Stimulated activated naive CD8-positive, alpha-beta T cell treated with anti-CD3 and anti-CD28 coated beads, Interleukin-15, Interleukin-2, amounts not matched to agents 100 ng/mL and 50 ng/mL, for 24 hours (primary cell): ENCODE data around the gene LRRFIP1.

ENCODE experiments used
- H3K27ac Mint-ChIP-seq: one replicate; pipeline ENCODE4 v1.8.0; 2021; ENCODE audit warnings: mild to moderate bottlenecking, mixed read lengths
- H3K27me3 Mint-ChIP-seq: one replicate; pipeline ENCODE4 v1.8.0; 2021; ENCODE audit warnings: mixed read lengths
- H3K36me3 Mint-ChIP-seq: one replicate; pipeline ENCODE4 v1.8.0; 2021; ENCODE audit warnings: low read depth, mixed read lengths
- H3K4me1 Mint-ChIP-seq: one replicate; pipeline ENCODE4 v1.8.0; 2021; ENCODE audit warnings: low read depth, mixed read lengths
- H3K4me3 Mint-ChIP-seq: one replicate; pipeline ENCODE4 v1.8.0; 2021; ENCODE audit warnings: mild to moderate bottlenecking, mixed read lengths
- H3K9me3 Mint-ChIP-seq: one replicate; pipeline ENCODE4 v1.8.0; 2021; ENCODE audit warnings: mixed read lengths

Gene LRRFIP1

DNA sequence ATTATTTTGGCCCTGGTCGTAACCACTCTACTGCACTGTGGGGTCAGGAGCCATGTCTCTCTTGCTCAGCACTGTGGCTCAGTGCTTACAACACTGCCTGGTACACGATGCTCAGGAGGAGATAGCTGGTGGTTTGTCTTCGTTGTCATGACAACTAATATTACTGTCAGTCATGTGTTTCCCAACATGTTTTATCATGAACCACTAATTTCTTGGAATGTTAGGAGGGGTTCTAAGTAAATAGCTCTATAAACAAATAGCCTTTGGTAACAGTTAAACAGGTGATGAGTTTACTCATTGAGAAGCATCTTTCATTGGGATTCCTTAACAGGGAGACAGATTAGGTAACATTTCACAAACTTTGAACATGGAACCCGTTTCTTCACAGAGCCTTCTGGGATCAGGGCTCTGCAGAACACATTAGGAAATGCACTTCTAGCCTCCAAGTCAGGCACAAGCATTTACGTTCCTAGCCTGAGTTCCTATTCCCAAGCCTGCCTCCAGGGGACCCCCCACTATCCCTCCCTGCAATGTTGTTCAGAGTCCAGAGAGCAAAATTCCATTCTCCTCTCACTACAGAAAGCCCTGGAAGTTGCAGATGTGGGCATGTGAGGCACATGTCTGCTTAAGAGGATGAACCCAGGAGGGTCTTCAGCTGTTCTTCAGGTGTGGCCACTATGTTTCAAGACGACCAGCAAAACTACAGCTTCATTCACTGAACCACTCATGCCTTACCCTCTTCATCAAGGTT lies 164.8 kb downstream of the LRRFIP1 start:
- no peaks in the 10 kb centered on the region for H3K9me3 Mint-ChIP-seq
- H3K36me3 Mint-ChIP-seq: peaks cover 7% of the 10 kb centered on the region
- H3K4me1 Mint-ChIP-seq: no peaks in the 10 kb centered on the region
- H3K27ac Mint-ChIP-seq: no peak overlapping the region
- H3K27me3 Mint-ChIP-seq: no peaks in the 10 kb centered on the region
- H3K4me3 Mint-ChIP-seq: no peak overlapping the region

DNA sequence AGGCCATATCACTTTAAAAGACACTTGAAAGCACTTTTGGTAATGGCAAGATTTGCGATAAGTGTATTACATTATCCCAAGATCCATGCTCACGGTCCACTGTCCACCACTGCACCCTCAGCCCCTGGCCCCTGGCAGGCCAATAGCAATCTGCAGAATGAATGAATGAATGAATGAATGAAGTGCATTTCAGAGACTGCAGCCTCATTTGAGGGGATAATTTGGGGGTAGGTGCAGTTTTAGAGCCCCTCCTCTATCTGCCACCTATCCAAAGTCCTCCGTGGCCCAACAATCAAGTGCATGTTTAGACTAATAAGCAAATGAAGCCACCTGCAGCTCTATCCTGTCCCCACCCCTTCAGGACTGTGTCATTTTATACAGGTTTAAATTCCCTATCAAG lies 169.9 kb downstream of the LRRFIP1 start:
- no peaks in the 10 kb centered on the region for H3K9me3 Mint-ChIP-seq
- H3K36me3 Mint-ChIP-seq: peaks cover 8% of the 10 kb centered on the region
- no peak overlapping the region for H3K4me3 Mint-ChIP-seq
- no peaks in the 10 kb centered on the region for H3K27me3 Mint-ChIP-seq
- H3K4me1 Mint-ChIP-seq: no peaks in the 10 kb centered on the region
- H3K27ac Mint-ChIP-seq: no peak overlapping the region

DNA sequence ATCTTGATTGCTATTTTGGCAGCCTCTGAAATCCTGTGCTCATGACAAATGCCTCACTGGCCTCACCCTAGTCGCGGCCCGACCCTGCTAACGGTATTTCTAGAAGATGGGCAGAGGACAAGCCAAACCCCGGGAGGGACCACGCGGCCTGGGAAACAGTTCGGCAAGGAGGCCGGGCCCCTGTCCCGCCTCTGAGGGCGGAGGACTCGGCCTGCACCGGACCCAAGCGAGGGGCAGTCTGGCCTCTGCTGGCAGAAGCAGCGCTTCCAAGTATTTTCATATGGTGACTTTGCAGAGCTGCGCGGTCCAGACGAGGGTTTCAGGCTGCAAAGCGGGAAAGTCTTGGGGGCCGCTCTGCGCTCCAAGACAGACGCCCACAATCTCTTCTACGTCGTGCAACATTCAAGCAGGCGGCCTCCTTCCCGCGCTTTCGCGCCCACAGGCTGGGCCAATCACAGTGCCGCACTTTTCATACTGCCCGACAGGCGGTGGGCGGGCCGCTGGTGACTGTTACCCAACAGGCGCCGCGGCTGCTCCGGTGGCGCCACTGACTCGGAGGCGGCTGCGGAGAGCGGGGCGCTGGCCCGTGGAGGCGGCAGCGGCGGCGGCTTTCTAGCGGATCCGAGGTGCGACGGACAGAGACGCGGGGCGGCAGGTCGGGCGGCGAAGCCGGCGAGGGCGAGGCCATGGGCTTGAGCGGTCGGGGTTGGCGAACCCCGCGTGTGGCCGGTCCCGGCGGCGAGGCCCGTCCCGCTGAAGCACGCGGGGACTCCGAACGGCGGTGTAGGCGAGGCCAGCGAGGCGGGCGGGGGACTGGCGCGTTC lies 171.1 kb downstream of the LRRFIP1 start, which contains the start of gene RBM44:
Gene RBM44 (plus strand): TSS at position 544 of the 824 bp plus-strand sequence. CDS start 14,831 bp downstream, outside the sequence.
- Mint-ChIP-seq H3K4me1 (peaks cover 4% of the 10 kb centered on the region), H3K9me3 (no peaks in the 10 kb centered on the region), H3K27ac (no peak within 1 kb of the TSS), H3K27me3 (no peaks in the 10 kb centered on the region), H3K4me3 (no peak within 1 kb of the TSS), H3K36me3 (peaks cover 8% of the 10 kb centered on the region)

DNA sequence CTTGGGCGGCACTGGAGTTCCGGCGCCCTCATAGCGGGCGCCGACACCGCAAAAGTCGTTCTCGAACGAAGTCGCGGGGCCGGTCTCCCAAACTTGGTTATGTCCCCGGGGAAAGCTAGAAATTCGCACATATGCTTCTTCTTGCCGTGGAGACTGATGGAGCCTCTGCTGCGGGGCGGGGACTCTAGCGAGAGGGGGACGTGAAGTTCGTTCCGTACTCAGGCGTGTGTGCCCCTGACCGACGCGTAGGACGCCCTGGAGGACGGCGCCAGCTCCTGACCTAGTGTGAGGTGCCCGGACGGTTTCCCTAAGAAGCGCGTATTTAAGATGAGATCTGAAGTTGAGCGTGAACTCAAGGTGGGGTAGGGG lies 171.7 kb downstream of the LRRFIP1 start:
- Mint-ChIP-seq H3K27me3 (no peaks in the 10 kb centered on the region), H3K4me3 (no peak overlapping the region), H3K4me1 (peaks cover 7% of the 10 kb centered on the region), H3K27ac (no peak overlapping the region), H3K36me3 (peaks cover 8% of the 10 kb centered on the region), H3K9me3 (no peaks in the 10 kb centered on the region)

DNA sequence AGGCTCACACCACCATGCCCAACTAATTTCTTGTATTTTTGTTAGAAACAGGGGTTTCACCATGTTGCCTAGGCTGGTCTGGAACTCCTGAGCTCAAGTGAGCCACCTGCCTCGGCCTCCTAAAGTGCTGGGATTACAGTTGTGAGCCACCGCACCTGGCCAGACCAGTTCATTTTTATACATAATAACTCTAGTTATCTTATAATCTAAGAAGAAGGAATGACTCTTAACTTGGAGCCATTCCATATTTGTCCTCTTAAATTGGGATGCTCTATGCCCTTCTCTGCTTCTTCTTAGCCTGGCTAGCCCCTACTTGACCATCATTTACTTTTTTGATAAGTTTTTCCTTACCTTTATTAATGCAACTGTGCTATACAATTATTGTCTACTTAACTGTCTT lies 174.1 kb downstream of the LRRFIP1 start:
- Mint-ChIP-seq H3K4me1 (peaks cover 7% of the 10 kb centered on the region), H3K36me3 (peaks cover 8% of the 10 kb centered on the region), H3K9me3 (no peaks in the 10 kb centered on the region), H3K27ac (no peak overlapping the region), H3K4me3 (no peak overlapping the region), H3K27me3 (no peaks in the 10 kb centered on the region)

DNA sequence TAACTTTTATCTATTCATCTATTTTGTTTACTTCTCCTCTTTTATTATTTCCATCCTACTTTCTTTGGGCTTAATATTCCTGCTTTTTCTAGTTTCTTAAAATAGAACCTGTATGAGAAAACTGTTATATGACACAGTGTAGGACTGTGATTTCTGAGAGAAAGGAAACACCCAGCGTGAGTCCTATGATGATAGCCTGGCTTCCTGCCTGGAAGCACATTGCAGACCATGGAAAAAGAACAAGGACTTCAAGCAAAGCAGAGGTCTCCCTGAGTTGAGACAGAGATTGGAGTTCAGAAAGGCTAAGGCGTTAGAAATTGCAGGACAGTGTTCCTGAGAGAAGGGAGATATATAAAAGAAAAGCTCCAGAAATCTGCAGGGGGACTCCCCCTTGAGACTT lies 178.9 kb downstream of the LRRFIP1 start:
- Mint-ChIP-seq H3K4me3 (no peak overlapping the region), H3K36me3 (no peaks in the 10 kb centered on the region), H3K9me3 (no peaks in the 10 kb centered on the region), H3K27ac (no peak overlapping the region), H3K27me3 (peaks cover 4% of the 10 kb centered on the region), H3K4me1 (peaks cover 7% of the 10 kb centered on the region)

DNA sequence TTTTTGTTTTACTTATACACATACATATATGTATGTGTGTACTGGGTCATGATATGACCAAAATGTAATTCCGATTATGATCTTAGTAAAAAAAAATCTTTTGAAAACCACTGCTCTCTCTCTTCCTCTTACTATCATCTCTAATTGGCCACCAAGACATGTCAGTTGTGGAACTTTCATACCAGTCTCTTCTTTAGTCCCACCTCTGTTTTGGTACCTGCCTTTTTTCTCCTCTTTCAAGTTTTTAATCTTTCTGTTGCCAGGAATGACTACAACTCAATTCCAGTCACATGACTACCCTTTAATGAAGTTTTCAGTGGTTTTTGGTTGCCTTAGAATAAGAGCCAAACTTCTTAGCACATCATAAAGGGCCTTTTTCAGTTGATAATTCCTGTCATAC lies 188.2 kb downstream of the LRRFIP1 start:
- Mint-ChIP-seq H3K4me3 (no peak overlapping the region), H3K27ac (no peak overlapping the region), H3K9me3 (no peaks in the 10 kb centered on the region), H3K4me1 (peaks cover 9% of the 10 kb centered on the region), H3K36me3 (peaks cover 5% of the 10 kb centered on the region), H3K27me3 (peaks cover 3% of the 10 kb centered on the region)

DNA sequence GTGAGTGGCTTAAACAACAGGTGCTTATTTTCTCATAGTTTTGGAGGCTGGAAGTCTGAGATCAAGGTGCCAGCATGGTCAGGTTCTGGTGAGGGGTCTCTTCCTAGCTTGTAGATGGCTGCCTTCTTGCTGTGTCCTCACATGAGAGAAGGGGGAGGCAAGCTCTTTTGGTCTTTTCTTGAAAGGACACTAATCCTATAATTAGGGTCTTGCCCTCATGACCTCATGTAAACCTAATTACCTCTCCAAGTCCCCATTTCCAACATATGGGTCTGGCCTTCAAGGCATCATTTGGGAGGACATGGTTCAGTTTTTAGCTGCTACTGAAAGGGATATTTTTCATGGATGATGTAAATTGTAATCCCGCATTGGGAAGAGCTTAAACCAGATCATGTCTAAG lies 189.1 kb downstream of the LRRFIP1 start:
- no peak overlapping the region for H3K27ac Mint-ChIP-seq
- no peaks in the 10 kb centered on the region for H3K9me3 Mint-ChIP-seq
- peaks cover 5% of the 10 kb centered on the region for H3K36me3 Mint-ChIP-seq
- H3K4me1 Mint-ChIP-seq: peaks cover 9% of the 10 kb centered on the region
- H3K27me3 Mint-ChIP-seq: peaks cover 3% of the 10 kb centered on the region
- no peak overlapping the region for H3K4me3 Mint-ChIP-seq

DNA sequence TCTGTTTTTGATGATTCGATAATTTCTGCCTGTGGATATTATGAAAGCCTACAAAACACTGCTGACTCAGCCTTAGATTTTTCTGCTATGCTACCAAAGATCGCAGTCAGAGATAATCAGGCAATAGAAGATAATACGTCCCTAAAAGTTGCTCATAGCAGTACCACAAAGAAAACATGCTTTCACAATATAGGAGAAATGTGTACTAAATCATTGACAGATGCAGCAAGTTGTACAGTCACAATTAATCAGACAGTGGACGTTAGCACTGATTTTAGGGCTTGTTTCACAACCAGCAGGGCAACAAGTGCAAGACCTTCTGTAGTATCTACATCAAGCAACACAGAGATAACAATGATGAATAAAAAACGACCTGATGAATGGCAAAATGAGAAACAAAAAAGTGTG lies 190.7 kb downstream of the LRRFIP1 start:
- no peak overlapping the region for H3K4me3 Mint-ChIP-seq
- peaks cover 5% of the 10 kb centered on the region for H3K36me3 Mint-ChIP-seq
- H3K27ac Mint-ChIP-seq: no peak overlapping the region
- peaks cover under 1% of the 10 kb centered on the region for H3K27me3 Mint-ChIP-seq
- H3K9me3 Mint-ChIP-seq: no peaks in the 10 kb centered on the region
- H3K4me1 Mint-ChIP-seq: peaks cover 9% of the 10 kb centered on the region

DNA sequence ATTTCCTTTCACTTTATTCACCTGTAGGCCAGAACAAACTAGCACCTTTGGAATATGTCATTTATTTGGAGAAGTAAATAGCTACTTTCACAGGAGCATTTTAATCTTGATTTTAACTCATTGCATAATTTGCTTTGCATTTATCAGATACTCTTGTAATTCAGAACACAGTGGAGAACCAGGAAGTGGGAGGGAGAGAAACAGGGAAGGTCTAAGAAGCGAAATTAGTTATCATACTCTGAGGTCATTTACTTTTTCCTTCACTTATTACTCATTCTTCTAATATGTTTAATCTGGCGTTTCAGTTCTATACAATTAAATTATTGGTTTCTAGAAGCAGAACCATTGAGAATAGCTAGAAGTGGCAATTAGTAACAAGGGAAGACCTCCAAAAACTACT lies 191.8 kb downstream of the LRRFIP1 start:
- peaks cover 9% of the 10 kb centered on the region for H3K4me1 Mint-ChIP-seq
- H3K4me3 Mint-ChIP-seq: no peak overlapping the region
- peaks cover 5% of the 10 kb centered on the region for H3K36me3 Mint-ChIP-seq
- H3K27me3 Mint-ChIP-seq: no peaks in the 10 kb centered on the region
- H3K9me3 Mint-ChIP-seq: no peaks in the 10 kb centered on the region
- H3K27ac Mint-ChIP-seq: no peak overlapping the region

DNA sequence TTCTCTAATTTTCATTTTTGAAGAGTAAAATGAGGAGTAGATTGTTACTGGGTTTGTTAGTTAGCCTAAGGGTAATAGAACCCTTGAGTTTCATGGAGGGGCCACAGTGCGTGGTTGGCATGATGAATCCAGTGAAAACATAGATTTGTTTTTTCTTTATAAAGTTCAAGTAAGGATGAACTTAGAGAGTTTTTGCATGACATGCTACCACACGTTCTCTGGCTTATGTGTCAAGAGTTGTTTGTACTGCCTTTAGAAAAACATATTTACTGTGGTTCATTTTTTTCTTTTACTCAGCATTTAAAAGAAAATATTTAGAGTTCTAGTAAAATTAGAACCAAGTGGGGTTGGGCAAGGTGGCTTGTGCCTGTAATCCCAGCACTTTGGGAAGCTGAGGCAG lies 193.0 kb downstream of the LRRFIP1 start:
- Mint-ChIP-seq H3K4me1 (peaks cover 9% of the 10 kb centered on the region), H3K27ac (no peak overlapping the region), H3K36me3 (peaks cover 5% of the 10 kb centered on the region), H3K4me3 (no peak overlapping the region), H3K9me3 (no peaks in the 10 kb centered on the region), H3K27me3 (no peaks in the 10 kb centered on the region)

DNA sequence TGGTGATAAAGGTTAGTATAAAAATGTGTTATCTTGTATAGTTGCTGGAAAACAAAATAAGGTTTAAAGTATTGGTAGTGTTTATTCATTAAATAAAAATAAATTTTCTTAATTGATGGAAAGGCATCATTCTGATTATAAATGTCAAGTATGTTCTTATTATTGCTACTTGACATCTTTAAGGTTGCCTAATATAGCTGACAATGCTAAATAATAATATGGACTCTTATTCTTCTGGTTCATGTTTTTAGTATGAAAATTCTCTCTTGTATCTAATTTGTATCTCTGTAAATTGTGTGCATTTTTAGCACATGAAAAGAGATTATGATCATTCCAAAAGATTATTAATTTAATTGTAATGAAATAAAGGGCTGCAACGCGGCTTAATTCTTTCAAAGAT lies 196.2 kb downstream of the LRRFIP1 start:
- H3K36me3 Mint-ChIP-seq: no peaks in the 10 kb centered on the region
- H3K27ac Mint-ChIP-seq: no peak overlapping the region
- no peaks in the 10 kb centered on the region for H3K27me3 Mint-ChIP-seq
- H3K9me3 Mint-ChIP-seq: no peaks in the 10 kb centered on the region
- H3K4me3 Mint-ChIP-seq: no peak overlapping the region
- peaks cover 2% of the 10 kb centered on the region for H3K4me1 Mint-ChIP-seq

DNA sequence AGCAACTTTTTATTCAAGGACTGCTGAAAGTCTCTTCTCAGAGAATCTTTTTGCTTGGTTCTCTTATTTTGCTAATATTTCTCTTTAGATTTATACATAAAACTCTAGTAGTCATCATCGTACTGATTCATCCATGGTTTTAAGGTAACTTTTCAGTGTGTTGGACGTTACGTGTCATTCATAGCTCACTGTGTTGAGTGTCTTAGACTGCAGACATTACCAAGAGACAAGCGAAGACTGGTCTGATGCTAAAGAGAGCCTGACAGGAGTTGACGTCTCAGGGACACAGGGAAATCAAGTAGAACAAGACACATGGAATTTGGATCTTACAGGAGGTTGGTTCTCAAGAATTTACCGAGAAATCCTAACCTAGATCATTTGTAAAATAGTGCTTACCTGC lies 196.7 kb downstream of the LRRFIP1 start:
- no peaks in the 10 kb centered on the region for H3K9me3 Mint-ChIP-seq
- no peaks in the 10 kb centered on the region for H3K36me3 Mint-ChIP-seq
- no peak overlapping the region for H3K27ac Mint-ChIP-seq
- H3K4me3 Mint-ChIP-seq: no peak overlapping the region
- no peaks in the 10 kb centered on the region for H3K27me3 Mint-ChIP-seq
- peaks cover 1% of the 10 kb centered on the region for H3K4me1 Mint-ChIP-seq

DNA sequence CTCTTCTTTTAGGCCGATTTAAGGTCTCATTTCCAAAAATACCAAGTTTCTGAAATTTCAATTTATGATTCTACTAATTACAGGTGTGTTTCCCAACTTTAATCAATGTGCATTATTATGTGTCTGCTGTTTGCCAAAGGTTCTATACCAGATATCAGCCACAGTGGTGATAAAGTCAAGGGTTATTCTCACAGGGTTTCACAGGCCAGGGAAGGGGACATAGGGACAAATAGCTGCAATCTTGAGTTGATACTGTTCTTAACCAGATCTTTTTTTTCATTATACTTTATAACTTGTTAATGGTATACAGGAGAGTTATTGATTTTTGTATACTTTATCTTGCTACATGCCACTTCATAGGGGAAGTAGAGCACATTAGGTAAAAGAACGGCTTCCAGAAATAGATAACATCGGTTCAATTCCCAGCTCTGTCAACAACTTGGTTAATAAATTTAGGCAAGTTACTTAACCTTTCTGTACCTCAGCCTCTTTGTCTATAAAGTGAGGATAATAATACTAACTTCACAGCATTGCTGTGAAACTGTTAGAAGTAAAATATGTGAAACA lies 200.1 kb downstream of the LRRFIP1 start:
- no peaks in the 10 kb centered on the region for H3K27me3 Mint-ChIP-seq
- no peak overlapping the region for H3K4me3 Mint-ChIP-seq
- H3K36me3 Mint-ChIP-seq: no peaks in the 10 kb centered on the region
- no peaks in the 10 kb centered on the region for H3K9me3 Mint-ChIP-seq
- H3K27ac Mint-ChIP-seq: no peak overlapping the region
- no peaks in the 10 kb centered on the region for H3K4me1 Mint-ChIP-seq
